GM18507 (cell line): ENCODE data around the gene ADAMTSL4.

Experiments
- DNase-seq: peaks from one replicate; pipeline ENCODE4 v3.0.0; 2011; ENCODE audit warnings: low read depth; ENCODE audit not compliant: insufficient read length; ENCODE audit errors: extremely low spot score
- FAIRE-seq: peaks from 2 replicates; lab custom pipeline; 2011; peaks lifted over from hg19 to GRCh38; lab: Jason Lieb, UNC

ADAMTSL4 gene

DNA sequence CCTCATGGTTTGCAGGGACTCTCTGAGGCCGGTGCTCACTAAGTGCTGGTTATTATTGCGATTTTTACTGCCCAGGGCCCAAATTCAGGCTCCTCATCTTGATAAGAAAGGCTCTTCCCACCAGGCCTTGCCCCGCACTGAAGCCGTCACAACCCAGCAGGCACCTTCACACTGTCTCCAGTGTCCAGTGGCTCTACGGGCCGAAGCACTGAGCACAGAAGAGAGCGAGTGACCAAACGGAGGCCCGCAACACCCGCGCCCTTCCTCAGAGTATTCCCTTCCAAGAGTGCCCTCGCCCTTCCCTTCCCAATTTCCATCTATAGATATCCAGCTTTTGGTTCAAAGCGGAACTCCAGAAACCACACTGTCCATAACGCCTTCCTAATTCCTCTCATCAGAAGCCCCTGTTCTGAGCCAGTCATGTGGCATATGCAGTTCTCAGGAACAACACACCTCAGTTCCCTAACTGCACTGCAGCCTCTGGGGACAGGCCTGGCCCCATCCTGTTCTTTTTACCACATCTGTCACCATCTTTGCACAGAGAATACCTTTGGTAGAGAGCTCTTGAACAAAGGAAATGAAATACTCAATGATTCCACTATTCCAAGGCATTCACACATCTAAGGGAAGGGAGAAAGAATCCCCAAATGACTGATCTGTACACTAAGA, 18.6 kb upstream of the ADAMTSL4 start:
- FAIRE-seq (no peak), DNase-seq (no peak)

DNA sequence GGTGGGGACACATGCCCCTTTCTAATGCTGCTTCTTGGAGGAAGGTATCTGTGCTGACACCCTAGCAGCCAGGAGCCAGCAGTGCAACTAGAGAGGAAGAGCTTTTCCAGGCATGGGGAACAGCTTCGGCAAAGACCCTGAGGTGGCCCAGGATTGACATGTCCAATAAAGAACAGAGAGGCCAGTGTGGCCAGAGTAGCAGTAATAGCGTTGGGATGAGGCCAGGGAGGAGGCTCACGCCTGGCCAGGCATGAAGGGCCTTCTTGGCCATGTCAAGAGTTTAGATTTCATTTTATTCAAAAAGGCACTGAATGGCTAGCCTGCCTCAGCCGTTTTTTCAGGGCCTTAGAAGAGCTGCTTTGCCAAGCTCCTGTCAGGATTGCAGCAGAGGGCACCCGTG, 16.3 kb upstream of the ADAMTSL4 start:
- no peak for FAIRE-seq

GRCh38 chr1:150534002-150534401, 15.2 kb upstream of the ADAMTSL4 start:
- FAIRE-seq: no peak

More for the DNA sequence above, 16.3 kb upstream of the ADAMTSL4 start:
- DNase-seq: no peak

GRCh38 chr1:150535511-150536287, 13.5 kb upstream of the ADAMTSL4 start:
- no peak for FAIRE-seq
- DNase-seq: no peak

More at GRCh38 chr1:150534002-150534401, 15.2 kb upstream of the ADAMTSL4 start:
- no peak for DNase-seq

DNA sequence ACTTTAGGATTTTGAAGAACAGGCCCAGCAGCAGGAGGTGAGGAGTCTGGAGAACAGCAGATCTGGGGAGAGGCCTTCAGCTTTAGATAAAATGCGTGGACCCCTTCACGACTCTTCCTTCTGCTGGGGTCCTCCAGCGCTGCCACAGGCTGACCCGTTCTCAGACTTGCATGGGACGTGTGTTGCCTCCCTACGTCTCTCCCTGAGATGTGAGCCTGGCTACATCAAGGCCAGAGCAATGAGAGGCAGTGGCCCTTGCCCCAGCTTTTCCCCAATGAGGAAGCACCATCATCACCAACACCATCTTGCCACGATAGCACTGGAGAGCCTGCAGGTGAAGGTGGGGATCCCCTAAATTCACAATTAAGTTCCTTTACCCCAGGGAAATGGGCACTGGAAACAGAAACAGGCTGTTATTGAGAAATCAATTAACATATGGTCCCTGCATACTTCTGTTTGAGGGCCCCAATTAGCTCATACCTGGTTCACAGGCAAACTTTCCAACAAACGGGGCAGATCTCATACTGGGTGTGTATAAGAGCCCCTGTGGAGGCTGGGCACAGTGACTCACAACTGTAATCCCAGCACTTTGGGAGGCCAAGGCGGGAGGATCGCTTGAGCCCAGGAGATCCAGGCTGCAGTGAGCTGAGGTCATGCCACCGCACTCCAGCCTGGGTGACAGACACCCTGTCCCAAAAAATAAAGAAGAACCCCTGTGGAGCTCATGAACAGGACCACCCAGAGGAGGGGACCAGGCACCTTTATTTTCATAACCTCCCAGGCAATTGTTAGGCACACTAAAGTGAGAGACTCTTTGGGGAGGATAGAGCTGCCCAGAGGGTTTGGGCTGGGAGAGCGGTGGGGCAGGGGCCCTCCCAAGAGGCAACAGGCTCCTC, 12.1 kb upstream of the ADAMTSL4 start:
- FAIRE-seq: no peak

DNA sequence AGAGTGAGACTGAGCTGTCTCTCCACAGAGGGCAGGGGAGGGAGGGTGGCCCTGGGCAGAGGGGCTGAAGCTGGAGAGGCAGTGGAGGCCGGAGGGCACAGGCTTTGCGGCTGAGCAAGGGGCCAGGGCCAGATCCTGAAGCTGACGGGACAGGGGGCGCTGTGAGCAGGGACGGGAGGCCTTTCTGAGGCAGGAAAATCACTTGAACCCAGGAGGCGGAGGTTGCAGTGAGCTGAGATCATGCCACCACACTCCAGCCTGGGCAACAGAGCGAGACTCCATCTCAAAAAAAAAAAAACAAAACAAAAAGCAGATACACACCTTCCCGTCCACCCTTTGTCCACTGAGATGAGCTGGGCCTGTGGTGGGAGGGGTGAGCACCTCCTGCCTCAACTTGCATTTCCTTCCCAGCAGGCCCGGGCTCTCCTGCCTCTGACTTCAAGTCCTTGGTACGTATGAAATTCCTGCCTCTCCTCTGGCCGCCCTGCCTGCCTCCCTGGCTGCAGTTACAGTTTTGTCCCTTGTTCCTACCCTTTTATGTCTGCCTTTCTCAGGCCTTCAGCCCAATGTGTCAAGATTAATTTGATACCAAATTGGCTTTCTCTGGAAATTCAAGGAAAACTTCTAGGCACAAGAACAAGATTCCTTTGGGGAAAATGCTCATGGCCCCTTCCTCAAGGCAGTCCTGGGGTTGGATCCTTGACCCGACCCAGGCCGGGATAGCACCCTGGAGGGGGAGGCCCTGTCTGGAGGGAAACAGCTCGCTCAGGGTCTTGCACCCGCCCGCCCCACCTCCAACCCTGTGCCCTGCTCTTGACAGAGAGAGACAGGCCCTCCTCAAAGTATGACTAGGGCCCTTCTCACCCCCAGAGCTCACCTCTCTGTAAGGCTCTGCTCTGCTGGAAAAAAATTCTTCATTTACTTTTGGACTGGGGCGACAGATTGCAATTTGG, 11.2 kb upstream of the ADAMTSL4 start:
- DNase-seq: no peak
- FAIRE-seq: no peak

More for the DNA sequence above, 12.1 kb upstream of the ADAMTSL4 start:
- DNase-seq: no peak

DNA sequence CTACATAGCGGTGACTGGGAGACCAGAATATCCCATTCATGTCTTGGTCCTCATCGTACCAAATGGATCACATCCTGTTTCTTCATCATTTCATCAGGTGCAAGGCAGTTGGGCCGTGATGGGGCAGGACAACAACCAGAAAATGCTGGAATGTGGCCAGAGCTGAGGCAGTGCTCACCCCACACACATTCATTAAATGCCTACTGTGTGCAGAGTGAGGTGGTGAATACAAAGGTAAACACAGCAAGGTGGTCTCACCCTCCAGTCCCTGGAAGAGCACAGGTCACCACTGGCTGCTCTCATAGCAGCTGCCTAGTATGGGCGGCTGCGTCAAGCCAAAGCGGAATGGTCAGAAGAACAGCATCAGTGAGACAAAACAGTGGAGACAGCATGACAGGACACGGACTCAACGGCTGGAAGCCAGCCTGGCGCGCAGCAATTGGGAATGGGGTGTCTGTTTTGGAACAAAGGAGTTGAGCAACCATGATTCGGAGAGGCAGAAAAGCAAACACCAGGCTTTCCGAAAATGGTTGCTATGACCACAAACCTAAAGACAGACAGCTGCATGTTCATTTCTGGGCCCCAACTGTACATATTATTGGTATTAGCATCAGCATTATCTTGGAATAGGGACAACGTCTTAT, 5.6 kb upstream of the ADAMTSL4 start:
- FAIRE-seq: no peak
- DNase-seq: no peak

GRCh38 chr1:150544204-150544603, 5.0 kb upstream of the ADAMTSL4 start:
- FAIRE-seq: no peak
- DNase-seq: no peak

- DNase-seq (no peak), FAIRE-seq (no peak)
These were observed 3.6 kb upstream of the ADAMTSL4 start for GRCh38 chr1:150545486-150546032.

DNA sequence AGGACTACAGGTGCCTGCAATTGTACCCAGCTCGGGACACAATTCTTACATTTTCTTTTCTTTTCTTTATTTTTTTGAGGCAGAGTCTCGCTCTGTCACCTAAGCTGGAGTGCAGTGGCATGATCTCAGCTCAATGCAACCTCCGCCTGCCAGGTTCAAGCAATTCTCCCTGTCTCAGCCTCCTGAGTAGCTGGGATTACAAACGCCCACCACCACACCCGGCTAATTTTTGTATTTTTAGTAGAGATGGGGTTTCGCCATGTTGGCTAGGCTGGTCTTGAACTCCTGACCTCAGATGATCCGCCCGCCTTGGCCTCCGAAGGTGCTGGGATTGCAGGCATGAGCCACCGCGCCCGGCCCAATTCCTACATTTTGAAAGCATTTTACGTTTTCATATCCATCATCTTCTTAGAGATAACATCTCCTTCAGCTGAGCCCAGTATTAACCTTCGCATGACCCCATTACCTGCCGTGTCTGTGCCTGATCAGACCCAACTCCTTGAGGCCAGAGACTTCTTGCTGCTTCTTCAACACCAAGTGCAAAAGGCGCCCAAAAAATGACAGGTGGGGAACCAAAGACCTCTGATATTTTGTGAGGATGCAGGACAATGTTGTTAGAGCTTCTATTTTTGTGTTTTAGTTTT, 2.8 kb upstream of the ADAMTSL4 start:
- no peak for DNase-seq
- FAIRE-seq: no peak

GRCh38 chr1:150548324-150548631, 930 bp upstream of the ADAMTSL4 start:
- no peak for DNase-seq
- no peak for FAIRE-seq

- no peak for FAIRE-seq
- DNase-seq: no peak
These were observed 451 bp downstream of the ADAMTSL4 start for GRCh38 chr1:150549496-150550221.

GRCh38 chr1:150550222-150551050, 1.2 kb downstream of the ADAMTSL4 start:
- DNase-seq (no peak), FAIRE-seq (no peak)

DNA sequence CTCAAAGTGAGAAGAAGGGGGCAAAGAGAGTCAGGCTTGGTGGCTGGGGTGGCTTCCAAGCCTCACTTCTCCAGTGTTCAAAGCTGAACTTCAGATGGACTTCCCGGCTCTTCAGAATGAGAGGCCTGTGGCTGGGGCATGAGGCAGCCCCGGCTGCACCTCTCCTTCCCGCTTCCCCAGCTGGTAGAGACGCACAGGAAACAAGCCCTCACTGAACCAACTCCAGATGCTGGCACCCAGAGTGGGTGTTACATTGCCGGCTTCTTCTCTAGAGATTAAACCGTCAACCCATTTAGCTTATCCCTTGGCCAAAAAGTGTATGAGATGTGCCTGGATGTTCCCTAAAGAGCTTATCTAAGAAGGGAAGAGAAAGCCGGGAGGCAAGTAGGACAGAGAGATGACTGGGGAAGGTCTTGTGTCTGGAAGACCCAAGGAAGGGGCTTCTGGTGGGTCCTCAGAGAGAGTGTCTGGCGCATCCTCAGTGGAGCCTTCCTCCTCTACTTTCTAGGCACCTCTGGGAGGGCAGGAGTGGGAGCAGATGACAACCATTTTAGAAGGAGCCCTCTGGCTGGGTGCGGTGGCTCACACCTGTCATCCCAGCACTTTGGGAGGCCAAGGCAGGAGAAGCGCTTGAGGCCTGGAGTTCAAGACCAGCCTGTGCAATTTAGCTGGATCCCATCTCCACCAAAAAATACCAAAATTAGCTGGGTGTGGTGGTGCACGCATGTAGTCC, 2.0 kb downstream of the ADAMTSL4 start:
- DNase-seq (no peak), FAIRE-seq (no peak)

DNA sequence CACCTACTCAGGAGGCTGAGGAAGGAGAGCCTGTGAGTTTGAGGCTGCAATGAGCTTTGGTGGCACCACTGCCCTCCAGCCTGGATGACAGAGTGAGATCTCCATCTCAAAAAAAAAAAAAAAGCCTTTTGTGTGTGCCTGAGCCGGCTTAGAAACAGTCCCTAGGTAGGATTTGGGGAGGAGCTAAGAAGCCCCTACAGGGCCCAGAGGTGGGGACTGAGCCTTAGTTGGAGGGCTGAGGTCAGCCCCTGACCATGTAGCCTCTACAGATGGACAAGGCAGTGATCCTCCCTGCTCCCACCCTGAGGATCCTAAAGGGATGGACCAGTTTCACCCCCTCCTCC, 2.5 kb downstream of the ADAMTSL4 start:
- DNase-seq: no peak
- FAIRE-seq: no peak
